HG03045 (cell line): ENCODE measurements around the gene NUP98.
"Not testable (repeated sequence)": the region's sequence is repeated elsewhere in the genome, so short reads cannot be mapped to it uniquely, and the experiment has no call there.

ENCODE experiments used
- ATAC-seq: cut with Tn5 transposase; IDR thresholded peaks from one replicate; pipeline ENCODE4 v1.9.1; 2021; ENCODE audit warnings: mild to moderate bottlenecking, moderate library complexity; ENCODE audit not compliant: unreplicated experiment

Gene NUP98

GRCh38 chr11:3645552-3645951 lies 151.8 kb downstream of the NUP98 start:
- ATAC-seq = no peak

GRCh38 chr11:3644817-3645235 lies 152.5 kb downstream of the NUP98 start, which contains the start of gene ART1:
ART1 (plus strand) TSS chr11:3645128; CDS start chr11:3659214, 14,086 bp downstream.
- ATAC-seq = no peak

- not testable (repeated sequence) for ATAC-seq
Observed at GRCh38 chr11:3643102-3643546, 154.2 kb downstream of the NUP98 start.

- no peak for ATAC-seq
Observed at GRCh38 chr11:3642071-3642951, 155.0 kb downstream of the NUP98 start.

GRCh38 chr11:3641701-3642070 lies 155.7 kb downstream of the NUP98 start, which contains the start of gene ART5:
ART5 (minus strand) TSS chr11:3641992; CDS start chr11:3641862, 130 bp downstream.
- ATAC-seq = no peak

GRCh38 chr11:3641191-3641590 lies 156.2 kb downstream of the NUP98 start:
- ATAC-seq = no peak

- no peak for ATAC-seq
Observed at GRCh38 chr11:3639841-3640240, 157.5 kb downstream of the NUP98 start.

- no peak for ATAC-seq
Observed at GRCh38 chr11:3638513-3638912, 158.8 kb downstream of the NUP98 start.

- ATAC-seq = no peak
Observed at GRCh38 chr11:3637201-3637600, 160.2 kb downstream of the NUP98 start.

- no peak for ATAC-seq
Observed at GRCh38 chr11:3635641-3636375, 161.5 kb downstream of the NUP98 start.

GRCh38 chr11:3632070-3632660 lies 165.2 kb downstream of the NUP98 start:
- ATAC-seq = no peak

GRCh38 chr11:3631331-3631730 lies 166.0 kb downstream of the NUP98 start:
- no peak for ATAC-seq

- no peak for ATAC-seq
Observed at GRCh38 chr11:3627291-3627690, 170.1 kb downstream of the NUP98 start.

GRCh38 chr11:3626250-3626960 lies 170.9 kb downstream of the NUP98 start:
- no peak for ATAC-seq
